GM10847 (cell line): ENCODE results near the gene B3GNT5.

Experiments used
- POLR2A ChIP-seq: IDR thresholded peaks from 2 replicates; pipeline ENCODE4 v1.6.1; 2011; ENCODE audit not compliant: insufficient read length; ENCODE audit errors: extremely low read depth

Gene B3GNT5

GRCh38 chr3:183222631-183223235 is 30.3 kb upstream of the B3GNT5 start:
- TF ChIP-seq POLR2A: no peak

DNA sequence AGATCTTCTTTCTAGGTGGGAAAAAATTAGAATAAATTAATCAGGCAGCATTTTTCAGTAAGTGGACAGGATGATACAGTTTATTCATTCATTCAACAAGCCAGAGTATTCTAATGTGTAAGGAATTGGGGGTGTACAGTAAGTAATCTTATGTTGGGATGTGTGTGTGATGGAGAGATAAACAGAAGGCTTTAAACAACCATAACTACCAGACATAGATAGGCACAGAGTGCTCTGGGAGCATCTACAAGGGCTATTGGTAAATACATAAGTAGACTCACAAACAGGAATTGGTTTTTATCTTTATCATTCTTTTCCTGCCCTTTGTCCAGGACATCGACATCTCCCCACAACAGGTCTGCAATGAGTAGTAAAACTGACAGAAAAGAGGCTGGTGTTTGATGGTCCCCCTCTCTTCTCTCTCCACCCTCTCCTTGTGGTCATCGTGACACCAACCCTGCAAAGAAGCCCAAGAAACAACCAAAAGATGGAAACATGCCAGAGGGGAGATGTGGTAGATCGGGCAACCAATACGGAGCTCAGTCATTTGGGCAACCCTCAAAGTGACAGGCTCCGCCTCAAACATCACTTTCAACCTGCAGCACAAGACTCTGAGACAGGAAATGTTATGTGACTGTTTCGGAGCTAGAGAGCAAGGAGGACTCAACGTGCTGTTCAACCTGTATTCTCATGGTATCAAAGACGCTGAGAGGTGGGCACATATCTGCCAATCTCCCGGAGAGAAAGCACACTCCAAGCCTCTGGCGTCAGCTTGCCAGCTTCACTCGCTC is 28.7 kb upstream of the B3GNT5 start:
- no peak for TF ChIP-seq POLR2A

GRCh38 chr3:183226333-183226890 is 26.6 kb upstream of the B3GNT5 start:
- TF ChIP-seq POLR2A: no peak

DNA sequence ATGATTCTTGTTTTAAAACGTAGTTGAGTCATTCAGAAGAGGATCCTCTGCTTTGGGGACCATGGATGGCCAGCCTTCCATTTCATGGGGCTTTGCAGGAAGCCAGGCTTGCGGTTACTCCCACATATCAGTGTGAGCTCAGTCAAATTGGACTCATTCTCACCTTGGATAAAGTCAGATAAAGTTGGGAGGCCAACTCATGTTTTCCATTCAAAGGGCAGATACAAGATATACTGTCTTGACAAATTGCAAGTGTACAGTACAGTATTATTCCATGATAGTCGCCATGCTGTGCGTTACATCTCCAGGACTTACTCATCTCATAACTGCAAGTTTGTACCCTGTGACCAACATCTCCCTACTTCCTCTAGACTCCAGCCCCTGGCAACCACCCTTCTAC is 25.5 kb upstream of the B3GNT5 start:
- TF ChIP-seq POLR2A: no peak

- no peak for TF ChIP-seq POLR2A
Measured at GRCh38 chr3:183229178-183229577, 23.9 kb upstream of the B3GNT5 start.

DNA sequence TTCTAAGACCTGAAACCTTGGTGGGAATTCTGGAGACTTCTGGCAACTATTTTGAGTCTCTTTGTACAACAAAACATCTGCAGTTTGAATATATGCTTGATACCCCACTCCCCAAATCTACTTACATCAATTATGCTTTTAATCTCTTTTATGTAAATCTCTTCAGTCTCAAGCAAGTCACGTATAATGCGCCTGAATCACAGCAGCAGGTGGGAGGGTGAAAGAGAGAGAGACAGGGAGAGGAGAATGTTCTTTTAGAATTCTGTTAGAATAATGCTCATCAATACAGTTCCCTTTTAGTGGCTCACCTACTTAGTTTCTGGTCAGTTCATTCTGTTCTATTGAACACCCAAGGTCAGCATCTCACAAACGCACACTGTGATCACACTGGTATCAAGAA is 22.2 kb upstream of the B3GNT5 start:
- no peak for TF ChIP-seq POLR2A

- TF ChIP-seq POLR2A: no peak
Measured at GRCh38 chr3:183233966-183234365, 19.1 kb upstream of the B3GNT5 start.

DNA sequence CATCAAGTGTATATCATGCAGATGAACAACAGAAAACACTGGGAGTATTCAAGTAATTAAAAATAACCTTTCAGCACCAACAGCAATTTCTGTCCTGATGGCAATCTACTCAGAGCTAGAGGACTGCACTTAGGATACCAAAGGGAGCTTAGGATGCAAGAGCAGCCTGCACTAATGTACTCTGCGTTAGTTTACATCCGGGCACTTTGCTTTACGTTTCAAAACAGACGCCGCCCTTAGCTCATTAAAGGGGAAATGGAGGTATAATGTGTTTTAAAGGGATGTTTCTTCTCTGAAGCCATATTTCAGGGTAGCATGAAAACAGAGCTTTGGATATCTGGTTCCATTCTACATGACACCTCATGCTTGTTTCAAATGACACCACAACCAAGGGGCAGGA is 14.0 kb upstream of the B3GNT5 start:
- no peak for TF ChIP-seq POLR2A

GRCh38 chr3:183242431-183242830 is 10.6 kb upstream of the B3GNT5 start:
- TF ChIP-seq POLR2A: no peak

DNA sequence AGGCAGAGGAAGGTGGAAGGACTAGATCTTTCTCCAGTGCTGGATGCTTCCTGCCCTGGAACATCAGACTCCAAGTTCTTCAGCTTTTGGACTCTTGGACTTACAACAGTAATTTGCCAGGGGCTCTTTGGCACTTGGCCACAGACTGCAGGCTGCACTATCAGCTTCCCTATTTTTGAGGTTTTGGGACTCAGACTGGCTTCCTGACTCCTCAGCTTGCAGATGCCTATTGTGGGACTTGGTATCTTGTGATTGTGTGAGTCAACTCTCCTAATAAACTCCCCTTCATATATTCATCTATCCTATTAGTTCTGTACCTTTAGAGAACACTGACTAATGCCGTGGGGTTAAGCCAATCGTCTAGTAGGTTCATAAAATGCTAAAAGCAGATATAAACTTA is 8.8 kb upstream of the B3GNT5 start:
- TF ChIP-seq POLR2A: no peak

DNA sequence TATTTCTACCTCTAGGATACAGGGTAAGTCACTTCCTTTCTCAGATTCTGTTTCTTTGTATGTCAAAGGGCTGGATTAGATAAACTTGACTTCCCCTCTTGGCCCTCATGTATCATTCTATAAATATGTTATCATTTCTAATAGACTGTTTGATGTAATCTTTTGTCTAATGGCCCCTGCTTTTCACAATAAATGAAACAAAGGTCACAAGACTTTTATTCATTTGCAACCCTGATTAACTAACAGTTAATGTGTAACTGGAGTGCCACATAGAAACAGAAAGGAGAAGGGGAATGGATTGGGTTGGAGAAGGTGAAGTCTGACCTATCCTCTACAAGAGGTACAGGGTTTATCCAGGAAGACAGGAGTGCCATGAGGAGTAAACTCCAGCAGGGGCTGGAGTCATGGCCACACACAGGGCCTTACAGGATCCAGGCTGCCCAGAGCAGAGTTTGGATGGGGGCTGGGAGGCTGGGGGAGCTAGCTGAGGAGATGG is 8.0 kb upstream of the B3GNT5 start:
- TF ChIP-seq POLR2A: no peak

DNA sequence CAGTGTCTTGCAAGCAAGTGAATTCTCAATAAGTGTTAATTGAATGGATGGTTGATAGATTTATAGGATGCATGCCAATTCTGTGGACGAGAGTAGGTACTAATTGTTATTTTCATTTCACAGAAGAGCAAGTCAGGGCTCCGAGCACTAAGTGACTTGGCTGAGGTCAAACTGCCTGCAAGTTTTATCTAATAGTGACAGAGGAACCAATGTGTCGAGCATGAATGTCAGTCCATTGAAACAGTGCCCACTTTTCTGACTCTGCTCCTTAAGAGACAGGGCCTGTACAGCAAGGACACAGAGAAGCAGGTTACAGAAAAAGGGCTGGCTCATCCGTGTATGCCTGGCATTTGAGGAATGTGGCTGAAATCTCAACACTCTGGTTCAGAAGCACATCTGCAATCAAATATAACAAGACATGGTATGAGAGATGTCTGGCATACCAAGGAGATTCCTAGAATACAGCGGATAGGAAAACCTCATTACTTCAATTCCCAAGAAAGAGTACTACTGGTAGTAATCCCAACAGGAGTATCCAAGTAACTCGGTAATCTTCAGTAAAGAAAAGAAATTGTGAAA is 6.0 kb upstream of the B3GNT5 start:
- no peak for TF ChIP-seq POLR2A

- no peak for TF ChIP-seq POLR2A
Measured at GRCh38 chr3:183249006-183249718, 3.9 kb upstream of the B3GNT5 start.

DNA sequence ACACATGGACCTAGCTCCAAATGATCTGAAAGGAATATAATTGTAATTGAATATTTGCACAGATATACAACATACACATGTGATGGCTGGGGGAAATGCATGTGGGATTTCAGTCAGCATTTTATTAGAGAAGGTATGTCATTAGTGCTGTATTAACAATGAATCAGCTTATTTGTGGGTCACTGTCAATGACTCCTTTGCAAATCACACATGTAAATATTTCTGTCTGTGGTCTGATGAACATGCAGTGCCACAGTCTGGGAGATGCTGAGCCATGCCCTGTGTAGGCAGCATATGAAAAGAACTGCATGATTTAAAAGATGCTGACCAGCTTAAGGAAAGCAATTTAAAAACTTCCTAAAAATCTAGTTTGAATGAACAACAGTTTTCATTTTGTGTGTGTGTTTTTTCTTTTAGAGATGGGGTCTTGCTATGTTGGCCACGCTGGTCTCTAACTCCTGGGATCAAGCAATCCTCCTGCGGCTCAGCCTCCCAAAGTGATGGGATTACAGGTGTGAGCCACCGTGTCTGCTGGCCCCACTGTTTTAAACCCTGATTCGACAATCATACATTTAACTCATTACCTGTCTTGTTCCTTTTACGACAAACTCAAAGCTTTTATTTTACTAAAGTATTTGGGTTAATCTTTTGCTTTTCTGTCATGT is 803 bp upstream of the B3GNT5 start:
- TF ChIP-seq POLR2A: no peak

DNA sequence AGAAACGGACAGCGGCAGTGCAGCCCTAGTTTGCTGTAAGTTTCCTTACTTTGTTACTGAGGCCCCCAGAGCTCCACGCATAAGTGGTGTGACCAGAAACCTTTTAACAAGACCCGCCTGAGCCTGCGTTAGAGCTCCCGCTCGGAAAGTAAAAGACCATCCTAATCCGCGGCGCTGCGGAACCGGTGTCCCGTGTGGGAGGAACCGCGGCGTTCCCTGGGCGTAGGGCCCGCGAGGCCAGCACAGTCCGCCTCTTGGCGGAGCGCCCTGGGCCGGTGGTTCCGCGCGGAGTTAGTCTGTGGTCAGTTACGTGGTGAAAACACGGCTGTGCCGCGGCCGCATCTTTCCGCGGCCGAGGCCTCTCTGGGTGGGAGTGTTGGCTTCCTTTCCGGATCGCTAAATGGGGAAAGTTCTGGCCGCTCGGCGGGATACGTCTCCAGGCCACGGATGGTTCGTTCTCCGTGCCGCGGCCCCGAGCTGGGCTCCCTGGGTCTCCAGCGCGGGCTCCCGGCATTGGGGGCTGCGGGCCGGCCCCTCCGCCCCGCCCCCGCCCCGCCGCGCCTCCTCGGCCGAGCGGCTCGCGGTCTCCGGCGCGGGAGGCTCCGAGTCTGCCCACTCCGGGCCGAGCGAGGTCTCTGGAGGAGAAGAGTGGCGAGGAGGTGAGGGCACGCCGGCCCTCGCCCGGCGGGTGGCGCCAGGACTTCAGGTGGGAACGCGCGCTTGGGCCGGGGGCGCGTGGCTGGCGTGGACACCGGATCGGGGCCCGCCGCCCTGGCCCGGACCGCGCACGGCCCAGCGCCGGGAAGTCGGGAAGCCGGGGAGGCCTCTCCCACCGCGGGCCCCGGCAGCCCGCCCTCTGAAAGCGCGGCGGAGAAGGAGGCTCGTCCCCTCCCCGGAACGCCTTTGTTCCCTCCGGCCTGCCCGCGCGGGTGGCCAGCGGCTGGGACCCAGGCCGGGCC is 754 bp downstream of the B3GNT5 start:
- no peak for TF ChIP-seq POLR2A
